DOHH2 (cell line): Measurements from ENCODE around the gene ADCK2.

Experiments
- EZH2phosphoT487 ChIP-seq: fragments of 200-600 bp; sonication (generic); IDR thresholded peaks from 2 replicates; pipeline ENCODE4 v1.6.1; 2017; ENCODE audit warnings: borderline replicate concordance, mild to moderate bottlenecking, antibody characterized with exemption, low read length, moderate library complexity, mixed read lengths
- TF ChIP-seq, protein P1 (sequence below): fragments of 200-600 bp; sonication (generic); IDR thresholded peaks from one replicate; pipeline ENCODE4 v1.5.1; 2014; ENCODE audit warnings: antibody characterized with exemption, mild to moderate bottlenecking, low read depth, low read length; ENCODE audit not compliant: poor library complexity, severe bottlenecking

DNA sequence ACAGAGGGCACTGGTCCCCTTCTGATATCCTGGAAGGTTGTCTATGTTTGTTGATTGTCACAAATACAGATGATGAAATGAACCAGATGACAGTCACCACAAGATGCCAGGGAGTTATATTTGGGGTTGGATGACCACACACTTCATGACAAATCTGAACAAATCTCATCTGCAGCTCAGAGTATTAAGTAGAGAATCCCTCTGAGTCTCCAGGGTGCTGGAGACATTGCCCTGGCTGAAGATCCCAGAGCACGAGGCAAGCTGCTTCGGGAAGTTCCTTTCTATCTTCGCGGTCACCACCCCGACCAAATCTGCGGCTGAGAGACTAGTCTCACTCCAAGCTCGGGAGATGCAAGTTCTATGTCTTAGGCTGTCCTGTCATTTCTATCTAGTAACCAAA is 41.1 kb upstream of the ADCK2 start:
- TF ChIP-seq, protein P1, sequence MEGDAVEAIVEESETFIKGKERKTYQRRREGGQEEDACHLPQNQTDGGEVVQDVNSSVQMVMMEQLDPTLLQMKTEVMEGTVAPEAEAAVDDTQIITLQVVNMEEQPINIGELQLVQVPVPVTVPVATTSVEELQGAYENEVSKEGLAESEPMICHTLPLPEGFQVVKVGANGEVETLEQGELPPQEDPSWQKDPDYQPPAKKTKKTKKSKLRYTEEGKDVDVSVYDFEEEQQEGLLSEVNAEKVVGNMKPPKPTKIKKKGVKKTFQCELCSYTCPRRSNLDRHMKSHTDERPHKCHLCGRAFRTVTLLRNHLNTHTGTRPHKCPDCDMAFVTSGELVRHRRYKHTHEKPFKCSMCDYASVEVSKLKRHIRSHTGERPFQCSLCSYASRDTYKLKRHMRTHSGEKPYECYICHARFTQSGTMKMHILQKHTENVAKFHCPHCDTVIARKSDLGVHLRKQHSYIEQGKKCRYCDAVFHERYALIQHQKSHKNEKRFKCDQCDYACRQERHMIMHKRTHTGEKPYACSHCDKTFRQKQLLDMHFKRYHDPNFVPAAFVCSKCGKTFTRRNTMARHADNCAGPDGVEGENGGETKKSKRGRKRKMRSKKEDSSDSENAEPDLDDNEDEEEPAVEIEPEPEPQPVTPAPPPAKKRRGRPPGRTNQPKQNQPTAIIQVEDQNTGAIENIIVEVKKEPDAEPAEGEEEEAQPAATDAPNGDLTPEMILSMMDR: no peak
- no peak for TF ChIP-seq EZH2phosphoT487
